HCT116 (cell line): Measurements from ENCODE around the gene APBA3.

Experiments used
- FOSL1 ChIP-seq: IDR thresholded peaks from 2 replicates; pipeline ENCODE4 v1.6.1; 2012; ENCODE audit warnings: low read depth
- MAX ChIP-seq: IDR thresholded peaks from 2 replicates; pipeline ENCODE4 v1.6.1; 2012
- POLR2A ChIP-seq: IDR thresholded peaks from 2 replicates; pipeline ENCODE4 v1.7.0; 2011; ENCODE audit warnings: borderline replicate concordance; ENCODE audit not compliant: insufficient read depth, insufficient read length; ENCODE audit errors: extremely low read depth
- YY1 ChIP-seq: IDR thresholded peaks from 2 replicates; pipeline ENCODE4 v1.6.1; 2011; ENCODE audit warnings: low read length, low read depth, moderate library complexity, mild to moderate bottlenecking; ENCODE audit not compliant: insufficient replicate concordance; ENCODE audit errors: extremely low read depth
- TF ChIP-seq, protein P1 (sequence below), 3 experiments: fragments of 200-600 bp in 1 of 3; sonication (generic) in 1 of 3; IDR thresholded peaks in 2 of 3; conservative IDR thresholded peaks in 1 of 3; 2 replicates each; pipeline ENCODE4 v1.5.1; 2012 to 2017; ENCODE audit warnings: low read depth in 2 of 3, low read length in 2 of 3, antibody characterized with exemption in 1 of 3, borderline replicate concordance in 1 of 3, control low read depth in 1 of 3, mild to moderate bottlenecking in 1 of 3, mixed read lengths in 1 of 3, mixed run types in 1 of 3, moderate library complexity in 1 of 3; ENCODE audit not compliant: insufficient read depth in 1 of 3

- TF ChIP-seq YY1 (no peak), POLR2A (no peak), MAX (no peak), FOSL1 (no peak)
- TF ChIP-seq, protein P1, sequence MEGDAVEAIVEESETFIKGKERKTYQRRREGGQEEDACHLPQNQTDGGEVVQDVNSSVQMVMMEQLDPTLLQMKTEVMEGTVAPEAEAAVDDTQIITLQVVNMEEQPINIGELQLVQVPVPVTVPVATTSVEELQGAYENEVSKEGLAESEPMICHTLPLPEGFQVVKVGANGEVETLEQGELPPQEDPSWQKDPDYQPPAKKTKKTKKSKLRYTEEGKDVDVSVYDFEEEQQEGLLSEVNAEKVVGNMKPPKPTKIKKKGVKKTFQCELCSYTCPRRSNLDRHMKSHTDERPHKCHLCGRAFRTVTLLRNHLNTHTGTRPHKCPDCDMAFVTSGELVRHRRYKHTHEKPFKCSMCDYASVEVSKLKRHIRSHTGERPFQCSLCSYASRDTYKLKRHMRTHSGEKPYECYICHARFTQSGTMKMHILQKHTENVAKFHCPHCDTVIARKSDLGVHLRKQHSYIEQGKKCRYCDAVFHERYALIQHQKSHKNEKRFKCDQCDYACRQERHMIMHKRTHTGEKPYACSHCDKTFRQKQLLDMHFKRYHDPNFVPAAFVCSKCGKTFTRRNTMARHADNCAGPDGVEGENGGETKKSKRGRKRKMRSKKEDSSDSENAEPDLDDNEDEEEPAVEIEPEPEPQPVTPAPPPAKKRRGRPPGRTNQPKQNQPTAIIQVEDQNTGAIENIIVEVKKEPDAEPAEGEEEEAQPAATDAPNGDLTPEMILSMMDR (IDR thresholded peaks at IDR 0.05 in 2 of 3, conservative IDR thresholded peaks at IDR 0.05 in 1 of 3; ENCODE audit: borderline replicate concordance in 1 of 3, insufficient read depth in 1 of 3, low read depth in 2 of 3, low read length in 2 of 3) = no peak
Observed at GRCh38 chr19:3796358-3796757, 34.9 kb upstream of the APBA3 start.
